PC-3 (cell line): ENCODE data around the gene FAM13A. TPM values are rescaled to one million over a fixed set of nuclear protein-coding genes. Genes with fewer than 3 reads are reported as not detected.

ENCODE experiments used
- ATAC-seq: fragments of 200-7000 bp; cut with Tn5 transposase; 2 replicates; pipeline ENCODE4 v1.9.1; 2020; ENCODE audit warnings: mild to moderate bottlenecking, moderate library complexity
- BruUV-seq: library from RNA; stranded (reverse); fragments of 400-500 nt; replicated peaks from 2 replicates; lab custom pipeline; 2021; lab: Mats Ljungman, UMichigan
- CTCF ChIA-PET: fragments of 300-600 bp; sonication (Branson Sonifier 250); formaldehyde crosslinking; loops from one replicate; lab custom pipeline; 2022; ENCODE audit warnings: antibody characterized with exemption; lab: Charles Lee
- POLR2A ChIA-PET: fragments of 300-600 bp; sonication (Branson Sonifier 250); formaldehyde crosslinking; loops from one replicate; lab custom pipeline; 2022; ENCODE audit warnings: antibody characterized with exemption; ENCODE audit not compliant: unreplicated experiment; lab: Charles Lee
- DNase-seq: peaks from one replicate; pipeline ENCODE4 v3.0.0-alpha.2; 2015
- H2AFZ ChIP-seq: fragments of 300-600 bp; sonication (generic); 2 replicates; pipeline ENCODE4 v1.6.0; 2016; ENCODE audit warnings: antibody characterized with exemption, low read length
- H3F3A ChIP-seq: fragments of 300-600 bp; sonication (generic); one replicate; pipeline ENCODE4 v1.6.0; 2017; ENCODE audit warnings: antibody characterized with exemption, low read length, control low read depth, mild to moderate bottlenecking; ENCODE audit not compliant: unreplicated experiment
- H3K27ac ChIP-seq: fragments of 300-600 bp; sonication (generic); 2 replicates; pipeline ENCODE4 v1.5.1; 2016; ENCODE audit warnings: mild to moderate bottlenecking, low read length
- H3K27me3 ChIP-seq: fragments of 300-600 bp; sonication (generic); 2 replicates; pipeline ENCODE4 v1.6.1; 2016; ENCODE audit warnings: low read length, mixed read lengths
- H3K36me3 ChIP-seq: fragments of 300-600 bp; sonication (generic); 2 replicates; pipeline ENCODE4 v1.6.1; 2016; ENCODE audit warnings: low read depth, mixed run types, low read length, mixed read lengths
- H3K4me1 ChIP-seq: fragments of 300-600 bp; sonication (generic); 2 replicates; pipeline ENCODE4 v1.5.1; 2016; ENCODE audit warnings: low read length; ENCODE audit not compliant: insufficient read depth
- H3K4me2 ChIP-seq: fragments of 300-600 bp; sonication (generic); 2 replicates; pipeline ENCODE4 v1.6.0; 2016; ENCODE audit warnings: low read length
- H3K4me3 ChIP-seq: fragments of 300-600 bp; sonication (generic); 2 replicates; pipeline ENCODE4 v1.5.1; 2016; ENCODE audit warnings: mild to moderate bottlenecking, low read length, mixed read lengths
- H3K79me2 ChIP-seq: fragments of 300-600 bp; sonication (generic); 2 replicates; pipeline ENCODE4 v1.6.1; 2017; ENCODE audit warnings: low read length, mixed read lengths
- H3K9ac ChIP-seq: fragments of 300-600 bp; sonication (generic); 2 replicates; pipeline ENCODE4 v1.6.0; 2016; ENCODE audit warnings: mild to moderate bottlenecking, low read length
- H3K9me2 ChIP-seq: fragments of 300-600 bp; sonication (generic); replicated peaks from 2 replicates; pipeline ENCODE4 v1.6.1; 2016; ENCODE audit warnings: mixed run types, low read length, mixed read lengths
- H3K9me3 ChIP-seq: fragments of 300-600 bp; sonication (generic); 2 replicates; pipeline ENCODE4 v1.6.1; 2016; ENCODE audit warnings: low read length, mixed read lengths
- H4K20me1 ChIP-seq: fragments of 300-600 bp; sonication (generic); 2 replicates; pipeline ENCODE4 v1.6.1; 2016; ENCODE audit warnings: low read length, mixed read lengths
- EZH2 ChIP-seq: fragments of 300-600 bp; sonication (generic); IDR thresholded peaks from one replicate; pipeline ENCODE4 v1.6.1; 2017; ENCODE audit warnings: antibody characterized with exemption, mild to moderate bottlenecking, low read length; ENCODE audit not compliant: unreplicated experiment
- EZH2phosphoT487 ChIP-seq: fragments of 300-600 bp; sonication (generic); IDR thresholded peaks from 2 replicates; pipeline ENCODE4 v1.6.1; 2018; ENCODE audit warnings: mild to moderate bottlenecking, antibody characterized with exemption, low read length, borderline replicate concordance
- intact Hi-C: fragments of 100-400 bp; cut with micrococcal nuclease; formaldehyde crosslinking; loops from 2 replicates; pipeline ENCODE4 v1.9.0; 2023
- total RNA-seq: library from RNA; depleted of rRNA; stranded (reverse); fragments of >200 nt; gene quantifications from 2 replicates; pipeline ENCODE4 v1.2.3, GENCODE V29; 2014
- TF ChIP-seq, protein P1 (sequence below): fragments of 300-600 bp; sonication (generic); conservative IDR thresholded peaks from 2 replicates; pipeline ENCODE4 v1.5.1; 2017; ENCODE audit warnings: antibody characterized with exemption, low read depth, mild to moderate bottlenecking, low read length

The FAM13A gene
- total RNA-seq, 1 experiment from 2014 or later = 8.6 TPM

GRCh38 chr4:88825931-88826330 is 231.1 kb downstream of the FAM13A start:
- Histone ChIP-seq H3K27me3 (no peaks in the 10 kb centered on the region), H2AFZ (no peak overlapping the region), H3F3A (no peaks in the 10 kb centered on the region), H3K4me1 (peaks cover 15% of the 10 kb centered on the region), H3K9ac (no peak overlapping the region), H4K20me1 (no peaks in the 10 kb centered on the region), H3K4me2 (no peak overlapping the region), H3K9me3 (no peaks in the 10 kb centered on the region), H3K27ac (no peak overlapping the region), H3K9me2 (no peaks in the 10 kb centered on the region), H3K79me2 (peaks cover 19% of the 10 kb centered on the region), H3K36me3 (no peaks in the 10 kb centered on the region), H3K4me3 (no peak overlapping the region)
- no TSS peak for BruUV-seq
- TF ChIP-seq, protein P1, sequence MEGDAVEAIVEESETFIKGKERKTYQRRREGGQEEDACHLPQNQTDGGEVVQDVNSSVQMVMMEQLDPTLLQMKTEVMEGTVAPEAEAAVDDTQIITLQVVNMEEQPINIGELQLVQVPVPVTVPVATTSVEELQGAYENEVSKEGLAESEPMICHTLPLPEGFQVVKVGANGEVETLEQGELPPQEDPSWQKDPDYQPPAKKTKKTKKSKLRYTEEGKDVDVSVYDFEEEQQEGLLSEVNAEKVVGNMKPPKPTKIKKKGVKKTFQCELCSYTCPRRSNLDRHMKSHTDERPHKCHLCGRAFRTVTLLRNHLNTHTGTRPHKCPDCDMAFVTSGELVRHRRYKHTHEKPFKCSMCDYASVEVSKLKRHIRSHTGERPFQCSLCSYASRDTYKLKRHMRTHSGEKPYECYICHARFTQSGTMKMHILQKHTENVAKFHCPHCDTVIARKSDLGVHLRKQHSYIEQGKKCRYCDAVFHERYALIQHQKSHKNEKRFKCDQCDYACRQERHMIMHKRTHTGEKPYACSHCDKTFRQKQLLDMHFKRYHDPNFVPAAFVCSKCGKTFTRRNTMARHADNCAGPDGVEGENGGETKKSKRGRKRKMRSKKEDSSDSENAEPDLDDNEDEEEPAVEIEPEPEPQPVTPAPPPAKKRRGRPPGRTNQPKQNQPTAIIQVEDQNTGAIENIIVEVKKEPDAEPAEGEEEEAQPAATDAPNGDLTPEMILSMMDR = no peak
- TF ChIP-seq EZH2 = no peak
- no peak for DNase-seq
- POLR2A ChIA-PET = no interaction called here
- CTCF ChIA-PET = no interaction called here
- intact Hi-C loops = no loop called here
- no peak for ATAC-seq

DNA sequence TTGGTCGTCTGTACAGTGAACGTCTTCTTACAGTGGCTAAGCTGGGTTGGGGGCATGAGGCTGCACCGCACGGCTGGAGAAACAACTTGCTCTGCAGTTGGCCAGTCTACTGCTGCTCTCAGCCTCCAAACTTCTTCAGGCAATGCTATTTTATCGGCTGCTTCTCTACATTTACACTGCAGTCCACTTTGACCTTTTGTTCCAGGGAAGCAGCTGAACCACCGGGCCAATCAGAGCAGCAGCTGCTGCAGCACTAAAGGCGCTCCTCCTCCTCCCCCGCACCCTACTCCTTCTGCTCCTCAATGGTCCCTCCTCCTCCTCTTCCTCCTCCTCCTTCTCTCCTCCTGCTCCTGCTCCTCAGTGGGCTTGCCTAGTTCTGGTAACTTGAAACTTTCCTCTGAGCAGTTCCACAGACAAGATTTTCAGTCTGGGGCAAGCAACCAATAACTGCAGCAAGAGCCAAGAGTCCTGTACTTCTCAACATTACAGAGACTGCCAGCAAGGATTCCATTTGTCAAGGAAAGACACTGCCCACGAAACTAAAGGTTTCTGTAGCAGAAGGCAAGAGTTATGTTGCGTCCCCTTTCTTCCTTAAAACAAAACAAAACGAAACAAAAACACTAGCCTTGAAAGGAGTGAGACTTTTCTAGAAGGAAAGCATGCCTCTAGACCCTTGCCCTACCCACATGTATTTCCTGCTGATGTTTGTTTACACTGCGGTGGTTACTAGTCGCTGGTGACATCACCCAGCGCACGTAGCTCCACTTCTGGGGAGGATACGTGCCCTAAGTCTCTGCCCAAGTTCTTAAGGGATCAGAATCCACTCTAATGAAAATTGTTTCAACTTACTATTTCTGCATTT is 233.7 kb downstream of the FAM13A start:
- DNase-seq (peak; percentile 87), ATAC-seq (peak; percentile 83)
- peaks cover 32% of the 10 kb centered on the region for H3K79me2 ChIP-seq
- peak overlapping the region; percentile 72 for H3K4me3 ChIP-seq
- peak overlapping the region; percentile 77 for H2AFZ ChIP-seq
- POLR2A ChIA-PET = interaction anchor here (0.5 to 0.6 kb wide), 4 partner anchors 20 to 967 kb away, joined by 3 to 15 read pairs (median 5); no protein-coding TSS in a partner anchor
- intact Hi-C loops = loop anchor here (1.0 to 5.0 kb wide), 4 partner anchors 20 to 289 kb away; partner anchors contain the start of gene TIGD2
- H3K27me3 ChIP-seq = no peaks in the 10 kb centered on the region
- no peaks in the 10 kb centered on the region for H3K9me3 ChIP-seq
- peak overlapping the region; percentile 97 for H3K27ac ChIP-seq
- CTCF ChIA-PET = interaction anchor here (0.5 kb wide), 1 partner anchor 13 kb away, joined by 3 read pairs; no protein-coding TSS in a partner anchor
- no peak for TF ChIP-seq EZH2
- TF ChIP-seq, protein P1 = no peak
- no peak for TF ChIP-seq EZH2phosphoT487
- H3F3A ChIP-seq = no peaks in the 10 kb centered on the region
- peaks cover 40% of the 10 kb centered on the region for H3K4me1 ChIP-seq
- BruUV-seq = no TSS peak
- H4K20me1 ChIP-seq = no peaks in the 10 kb centered on the region
- peak overlapping the region; percentile 78 for H3K9ac ChIP-seq
- no peaks in the 10 kb centered on the region for H3K36me3 ChIP-seq
- H3K9me2 ChIP-seq = no peaks in the 10 kb centered on the region
- H3K4me2 ChIP-seq = peak overlapping the region; percentile 86
